Panc1 (cell line): Measurements from ENCODE around the gene PRKCG. TPM values are rescaled to one million over a fixed set of nuclear protein-coding genes. Genes with fewer than 3 reads are reported as not detected.

ENCODE experiments used
- ATAC-seq: fragments of 200-7000 bp; cut with Tn5 transposase; 2 replicates; pipeline ENCODE4 v1.9.1; 2020; ENCODE audit warnings: mild to moderate bottlenecking, moderate library complexity
- BruUV-seq: library from RNA; stranded (reverse); fragments of 400-500 nt; replicated peaks from 2 replicates; lab custom pipeline; 2021; lab: Mats Ljungman, UMichigan
- CTCF ChIA-PET: fragments of 300-600 bp; sonication (Branson Sonifier 250); formaldehyde crosslinking; loops from one replicate; lab custom pipeline; 2022; ENCODE audit warnings: antibody characterized with exemption; lab: Charles Lee
- POLR2A ChIA-PET: fragments of 300-600 bp; sonication (Branson Sonifier 250); formaldehyde crosslinking; loops from one replicate; lab custom pipeline; 2022; ENCODE audit warnings: antibody characterized with exemption; lab: Charles Lee
- DNase-seq: peaks from one replicate; pipeline ENCODE4 v3.0.0-alpha.2; 2010; ENCODE audit warnings: low read depth, low spot score
- H3K27ac ChIP-seq: 2 replicates; pipeline ENCODE4 v1.5.1; 2011; ENCODE audit warnings: mild to moderate bottlenecking, low read length, inconsistent platforms
- H3K27me3 ChIP-seq: fragments of 200-500 bp; sonication (Bioruptor generic); 2 replicates; pipeline ENCODE4 v1.6.0; 2014; ENCODE audit warnings: low read length, inconsistent platforms; ENCODE audit not compliant: control insufficient read depth, insufficient read depth
- H3K36me3 ChIP-seq: fragments of 200-500 bp; sonication (Bioruptor generic); 2 replicates; pipeline ENCODE4 v1.5.1; 2014; ENCODE audit warnings: inconsistent platforms, mild to moderate bottlenecking, low read length, moderate library complexity; ENCODE audit not compliant: control insufficient read depth, insufficient read depth
- H3K4me1 ChIP-seq: 2 replicates; pipeline ENCODE4 v1.5.1; 2011; ENCODE audit warnings: inconsistent platforms, mild to moderate bottlenecking, low read length, moderate library complexity; ENCODE audit not compliant: control insufficient read depth, insufficient read depth
- H3K4me3 ChIP-seq, 2 experiments: 2 replicates each; pipeline ENCODE4 v1.5.1; 2011 to 2012; ENCODE audit warnings: low read depth in 2 of 2, low read length in 2 of 2, mild to moderate bottlenecking in 2 of 2, inconsistent platforms in 1 of 2, moderate library complexity in 1 of 2
- H3K9me3 ChIP-seq: fragments of 200-500 bp; sonication (Bioruptor generic); 2 replicates; pipeline ENCODE4 v1.5.1; 2014; ENCODE audit warnings: low read depth, mild to moderate bottlenecking, inconsistent platforms, low read length, moderate library complexity; ENCODE audit not compliant: control insufficient read depth, insufficient read depth
- CTCF ChIP-seq: fragments of 450-650 bp; IDR thresholded peaks from 2 replicates; pipeline ENCODE4 v1.5.1; 2017; ENCODE audit warnings: mild to moderate bottlenecking
- POLR2AphosphoS5 ChIP-seq: IDR thresholded peaks from 2 replicates; pipeline ENCODE4 v1.6.1; 2012; ENCODE audit warnings: mild to moderate bottlenecking, low read depth, low read length, moderate library complexity
- SIN3A ChIP-seq: IDR thresholded peaks from 2 replicates; pipeline ENCODE4 v1.6.1; 2012; ENCODE audit warnings: low read depth, mild to moderate bottlenecking, low read length, moderate library complexity, borderline replicate concordance; ENCODE audit not compliant: insufficient read depth
- TCF7L2 ChIP-seq: IDR thresholded peaks from 2 replicates; pipeline ENCODE4 v1.6.1; 2011; ENCODE audit warnings: mild to moderate bottlenecking, low read depth, low read length, inconsistent platforms
- in situ Hi-C: cut with HindIII; loops from 2 replicates; pipeline ENCODE4 v1.10.0; 2016; ENCODE audit warnings: low sequenced_read_pairs, low pct_unique_long_range_greater_than_20kb
- intact Hi-C: fragments of 100-400 bp; cut with micrococcal nuclease; formaldehyde crosslinking; loops from one replicate; pipeline ENCODE4 v1.10.0; 2022; ENCODE audit not compliant: unreplicated experiment
- total RNA-seq: library from RNA; stranded (reverse); gene quantifications from one replicate; pipeline ENCODE4 v1.2.1, GENCODE V29; 2021; ENCODE audit not compliant: unreplicated experiment
- TF ChIP-seq, protein P1 (sequence below), 2 experiments: IDR thresholded peaks; 2 replicates each; pipeline ENCODE4 v1.6.1; 2011 to 2012; ENCODE audit warnings: low read depth in 2 of 2, control low read depth in 1 of 2, low read length in 1 of 2, mild to moderate bottlenecking in 1 of 2, moderate library complexity in 1 of 2; ENCODE audit not compliant: insufficient read depth in 1 of 2

PRKCG gene
- total RNA-seq, 1 experiment from 2014 or later, result 2.5 TPM

GRCh38 chr19:53874606-53874990 lies 7.4 kb upstream of the PRKCG start:
- intact Hi-C loops (no loop called here), in situ Hi-C loops (no loop called here)
- no peak overlapping the region for H3K4me3 ChIP-seq
- DNase-seq, result no peak
- TF ChIP-seq, protein P1, sequence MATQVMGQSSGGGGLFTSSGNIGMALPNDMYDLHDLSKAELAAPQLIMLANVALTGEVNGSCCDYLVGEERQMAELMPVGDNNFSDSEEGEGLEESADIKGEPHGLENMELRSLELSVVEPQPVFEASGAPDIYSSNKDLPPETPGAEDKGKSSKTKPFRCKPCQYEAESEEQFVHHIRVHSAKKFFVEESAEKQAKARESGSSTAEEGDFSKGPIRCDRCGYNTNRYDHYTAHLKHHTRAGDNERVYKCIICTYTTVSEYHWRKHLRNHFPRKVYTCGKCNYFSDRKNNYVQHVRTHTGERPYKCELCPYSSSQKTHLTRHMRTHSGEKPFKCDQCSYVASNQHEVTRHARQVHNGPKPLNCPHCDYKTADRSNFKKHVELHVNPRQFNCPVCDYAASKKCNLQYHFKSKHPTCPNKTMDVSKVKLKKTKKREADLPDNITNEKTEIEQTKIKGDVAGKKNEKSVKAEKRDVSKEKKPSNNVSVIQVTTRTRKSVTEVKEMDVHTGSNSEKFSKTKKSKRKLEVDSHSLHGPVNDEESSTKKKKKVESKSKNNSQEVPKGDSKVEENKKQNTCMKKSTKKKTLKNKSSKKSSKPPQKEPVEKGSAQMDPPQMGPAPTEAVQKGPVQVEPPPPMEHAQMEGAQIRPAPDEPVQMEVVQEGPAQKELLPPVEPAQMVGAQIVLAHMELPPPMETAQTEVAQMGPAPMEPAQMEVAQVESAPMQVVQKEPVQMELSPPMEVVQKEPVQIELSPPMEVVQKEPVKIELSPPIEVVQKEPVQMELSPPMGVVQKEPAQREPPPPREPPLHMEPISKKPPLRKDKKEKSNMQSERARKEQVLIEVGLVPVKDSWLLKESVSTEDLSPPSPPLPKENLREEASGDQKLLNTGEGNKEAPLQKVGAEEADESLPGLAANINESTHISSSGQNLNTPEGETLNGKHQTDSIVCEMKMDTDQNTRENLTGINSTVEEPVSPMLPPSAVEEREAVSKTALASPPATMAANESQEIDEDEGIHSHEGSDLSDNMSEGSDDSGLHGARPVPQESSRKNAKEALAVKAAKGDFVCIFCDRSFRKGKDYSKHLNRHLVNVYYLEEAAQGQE (IDR thresholded peaks at IDR 0.05; ENCODE audit: insufficient read depth in 1 of 2, low read depth in 2 of 2, low read length in 1 of 2), result no peak
- no peak for TF ChIP-seq SIN3A
- TF ChIP-seq POLR2AphosphoS5, result no peak
- TF ChIP-seq TCF7L2, result no peak
- TF ChIP-seq CTCF, result no peak
- H3K36me3 ChIP-seq, result 0 out of 2 replicates have a peak, but pooled peaks cover 6% of the 10 kb centered on the region
- no peaks in the 10 kb centered on the region for H3K9me3 ChIP-seq
- ChIA-PET POLR2A (interaction anchor here (0.6 kb wide), 2 partner anchors 339 to 1800 kb away, joined by 3 to 14 read pairs; partner anchors contain the start of gene EPN1), CTCF (no interaction called here)
- no TSS peak for BruUV-seq
- H3K4me1 ChIP-seq, result peaks cover 44% of the 10 kb centered on the region
- H3K27ac ChIP-seq, result peak overlapping the region; percentile 36; the same call in 1 of the 2 replicates
- no peak for ATAC-seq
- H3K27me3 ChIP-seq, result no peaks in the 10 kb centered on the region

- CTCF ChIA-PET, result interaction anchor here (0.6 to 0.7 kb wide), 2 partner anchors 16 to 72 kb away, joined by 3 to 5 read pairs; no protein-coding TSS in a partner anchor
These were observed 6.2 kb upstream of the PRKCG start for GRCh38 chr19:53875602-53876325.

More at GRCh38 chr19:53875602-53876325, 6.2 kb upstream of the PRKCG start:
- Histone ChIP-seq H3K4me1 (peaks cover 45% of the 10 kb centered on the region), H3K27ac (peak overlapping the region; percentile 24; the same call in 1 of the 2 replicates), H3K36me3 (0 out of 2 replicates have a peak, but pooled peaks cover 6% of the 10 kb centered on the region), H3K27me3 (no peaks in the 10 kb centered on the region), H3K9me3 (no peaks in the 10 kb centered on the region), H3K4me3 (no peak overlapping the region)
- POLR2A ChIA-PET, result interaction anchor here (0.5 to 3.0 kb wide), 3 partner anchors 8 to 585 kb away, joined by 7 to 16 read pairs (median 8); partner anchors contain the start of gene MYADM
- in situ Hi-C loops, result no loop called here
- no peak for ATAC-seq
- intact Hi-C loops, result no loop called here
- DNase-seq, result no peak
- TF ChIP-seq POLR2AphosphoS5 (no peak; the same call in none of the 2 replicates), CTCF (no peak), TCF7L2 (no peak), SIN3A (no peak)
- TF ChIP-seq, protein P1 (IDR thresholded peaks at IDR 0.05; ENCODE audit: insufficient read depth in 1 of 2, low read depth in 2 of 2, low read length in 1 of 2), result no peak
- TSS peak; percentile 75 for BruUV-seq
